Mucosa of gallbladder (tissue), 1 donor: Measurements from ENCODE around the gene LOX. TPM values are rescaled to one million over a fixed set of nuclear protein-coding genes. Genes with fewer than 3 reads are reported as not detected.

Source experiments
- DNase-seq: peaks from one replicate; pipeline ENCODE4 v3.0.0-alpha.2; 2020; ENCODE audit warnings: low spot score
- total RNA-seq: library from RNA; stranded (reverse); gene quantifications from one replicate; pipeline ENCODE4 v1.2.1, GENCODE V29; 2021
- donor health status: DM: no; HTN: no; CAD: no.

LOX gene
- total RNA-seq, 1 donor from 2014 or later = 9.9 TPM

DNA sequence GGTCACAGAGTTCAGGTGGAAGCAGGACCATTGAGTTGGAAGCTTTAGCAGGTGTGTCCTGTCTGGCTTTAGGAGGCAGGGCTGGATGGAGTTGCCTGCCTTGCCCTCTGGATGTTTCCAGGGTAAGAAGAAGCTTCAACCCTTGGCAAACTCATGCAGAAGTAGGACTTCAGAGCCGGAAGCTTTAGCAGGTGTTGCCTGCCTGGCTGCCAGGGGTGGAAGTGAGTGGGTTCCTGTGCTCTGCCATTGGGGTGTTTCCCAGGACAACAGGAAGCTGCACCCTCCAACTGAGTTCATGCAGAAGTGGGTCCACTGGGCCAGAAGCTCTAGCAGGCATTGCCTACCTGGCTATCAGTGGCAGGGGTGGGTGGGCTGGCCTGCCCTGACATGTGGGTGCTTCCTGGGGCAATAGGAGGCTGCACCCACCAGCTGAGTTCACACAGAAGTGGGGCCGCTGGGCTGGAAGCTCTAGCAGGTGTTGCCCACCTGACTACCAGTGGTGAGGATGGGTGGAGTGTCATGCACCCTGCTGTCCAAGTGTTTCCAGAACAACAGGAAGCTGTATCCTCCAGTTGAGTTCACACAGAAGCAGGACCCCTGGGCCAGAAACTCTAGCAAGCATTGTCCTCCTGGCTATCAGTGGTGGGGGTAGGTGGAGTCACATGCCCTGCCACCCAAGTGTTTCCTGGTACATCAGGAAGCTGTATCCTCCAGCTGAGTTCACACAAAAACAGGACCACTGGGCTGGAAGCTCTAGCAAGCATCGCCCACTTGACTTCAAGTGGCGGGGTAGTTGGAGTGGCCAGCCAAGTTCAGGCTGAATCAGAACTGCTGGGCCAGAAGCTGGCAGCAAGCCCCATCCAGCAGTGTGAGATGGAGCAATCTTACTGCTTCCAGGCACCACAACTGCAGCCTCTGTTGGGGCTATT lies 24.6 kb downstream of the LOX start:
- DNase-seq = no peak

DNA sequence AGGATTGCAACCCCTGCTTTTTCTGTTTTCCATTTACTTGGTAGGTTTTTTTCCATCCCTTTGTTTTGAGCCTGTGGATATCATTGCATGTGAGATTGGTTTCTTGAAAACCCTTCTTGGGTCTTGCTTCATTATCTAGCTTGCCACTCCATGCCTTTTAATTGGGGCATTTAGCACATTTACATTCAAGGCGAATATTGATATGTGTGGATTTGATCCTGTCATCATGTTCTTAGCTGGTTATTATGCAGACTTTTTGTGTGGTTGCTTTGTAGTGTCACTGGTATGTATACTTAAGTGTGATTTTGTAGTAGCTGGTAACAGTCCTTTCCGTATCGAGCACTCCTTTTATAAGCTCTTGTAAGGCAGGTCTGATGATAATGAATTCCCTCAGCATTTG lies 26.5 kb downstream of the LOX start:
- no peak for DNase-seq

DNA sequence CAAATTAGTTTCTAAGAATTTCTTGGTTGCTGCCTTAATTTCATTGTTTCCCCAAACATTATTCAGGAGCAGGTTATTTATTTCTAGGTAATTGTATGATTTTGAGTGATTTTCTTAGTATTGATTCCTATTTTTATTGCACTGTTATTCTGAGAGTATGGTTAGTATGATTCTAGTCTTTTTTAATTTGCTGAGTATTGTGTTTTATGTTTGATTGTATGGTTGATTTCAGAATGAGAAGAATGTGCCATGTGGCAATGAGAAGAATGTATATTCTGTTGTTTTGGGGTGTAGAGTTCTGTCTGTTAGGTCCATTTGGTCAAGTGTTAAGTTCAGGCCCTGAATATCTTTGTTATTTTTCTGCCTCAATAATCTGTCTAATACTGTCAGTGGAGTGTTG lies 27.1 kb downstream of the LOX start:
- DNase-seq = no peak

DNA sequence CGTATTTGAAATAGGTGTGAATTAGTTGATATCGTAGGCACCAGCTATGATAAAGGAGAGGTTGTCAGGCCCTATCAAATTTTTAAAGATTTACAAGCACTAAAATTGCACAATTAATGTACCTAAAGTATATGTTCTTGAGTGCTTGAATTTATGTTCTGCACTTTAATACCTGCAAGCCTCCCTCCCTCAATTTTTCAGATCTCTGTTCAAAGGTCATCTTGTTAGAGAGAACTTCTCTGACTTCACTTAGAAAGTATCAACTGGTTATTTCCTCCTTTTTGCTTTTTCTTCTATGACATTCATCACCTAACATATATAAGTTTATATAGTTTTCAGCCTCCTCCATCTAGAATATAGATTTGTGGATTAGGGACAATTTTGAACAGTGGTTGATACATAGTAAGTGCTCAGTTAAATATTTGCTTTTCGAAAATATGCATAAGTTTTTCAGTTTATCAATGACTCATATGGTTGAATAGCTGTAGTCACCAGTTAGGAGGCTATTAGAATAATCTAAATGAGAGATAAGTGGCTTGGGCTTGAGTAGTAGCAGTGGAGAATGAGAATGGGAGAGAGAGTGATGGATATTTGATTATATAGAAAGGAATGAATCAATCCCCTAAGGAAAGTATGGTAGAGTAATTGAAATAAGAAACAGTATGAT lies 37.3 kb downstream of the LOX start:
- DNase-seq = no peak

DNA sequence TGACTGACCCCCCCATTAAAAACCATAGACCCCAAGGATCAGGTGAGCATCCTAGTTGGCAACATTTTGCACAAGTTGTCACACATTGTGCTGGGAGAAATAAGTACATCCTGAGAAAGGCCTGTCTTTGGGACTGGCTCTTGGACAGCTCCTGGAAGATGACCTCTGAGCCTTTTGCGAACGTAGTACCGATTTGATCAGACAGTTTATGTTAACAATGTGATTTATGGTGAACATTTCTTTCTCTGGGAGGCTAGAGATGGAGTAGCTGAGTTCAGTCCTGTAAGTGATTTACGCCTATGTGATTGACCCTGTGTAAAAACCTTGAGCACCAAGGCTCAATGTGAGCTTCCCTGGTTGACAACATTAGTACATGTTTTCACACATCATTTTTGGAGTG lies 41.7 kb downstream of the LOX start:
- DNase-seq = no peak

DNA sequence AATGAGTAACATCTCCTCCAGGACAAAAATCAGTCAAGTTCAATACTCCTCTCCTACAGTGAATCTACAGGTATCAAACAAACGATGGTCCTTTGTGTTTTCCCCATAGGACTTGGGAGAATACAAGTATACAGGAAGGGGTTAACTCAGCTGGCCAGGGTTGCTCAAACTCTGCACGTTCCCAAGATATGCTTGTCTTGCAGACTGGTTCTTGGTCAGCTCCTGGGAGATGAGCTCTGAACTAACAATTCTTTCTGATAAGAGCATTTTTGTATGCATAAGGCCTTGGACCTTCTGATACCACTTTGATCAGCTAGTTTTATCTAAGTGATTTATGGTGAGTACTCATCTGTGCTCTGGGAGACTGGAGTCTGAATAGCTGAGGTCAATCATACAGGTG lies 42.1 kb downstream of the LOX start:
- DNase-seq = no peak

DNA sequence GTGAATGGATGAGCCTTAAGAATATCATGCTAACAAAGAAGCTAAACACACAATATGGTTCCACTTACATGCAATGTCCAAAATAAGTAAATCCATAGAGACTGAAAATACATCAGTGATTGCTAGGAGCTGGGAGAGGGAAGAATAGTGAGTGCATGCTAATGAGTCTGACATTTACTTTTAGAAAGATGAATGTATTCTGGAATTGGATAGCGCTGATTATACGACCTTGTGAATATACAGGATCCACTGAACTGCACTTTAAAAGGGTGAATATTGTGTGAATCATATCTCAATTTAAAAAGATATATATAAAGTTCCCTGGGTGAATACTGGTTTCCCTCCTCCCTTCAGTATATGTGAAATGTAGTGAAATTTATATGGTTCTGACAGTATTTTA lies 46.2 kb downstream of the LOX start:
- DNase-seq = no peak

DNA sequence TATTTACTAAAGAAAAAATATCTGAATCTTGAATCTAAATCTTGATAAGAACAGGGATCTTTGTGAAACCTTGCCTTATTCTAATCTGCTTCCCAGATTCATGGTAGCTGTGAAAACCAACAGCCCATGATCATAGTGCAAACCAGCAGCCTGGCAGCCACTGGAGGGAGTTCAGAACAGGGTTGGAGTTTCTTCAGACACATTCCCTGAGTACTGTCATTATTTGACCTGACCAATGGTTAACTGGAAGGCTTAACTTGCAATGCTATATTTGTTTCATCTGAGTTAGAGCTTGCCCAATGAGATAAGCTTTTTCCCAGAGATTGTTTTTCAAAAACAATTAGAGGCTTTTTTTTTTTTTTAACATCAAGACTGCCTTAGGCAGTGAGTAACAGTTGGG lies 47.8 kb downstream of the LOX start:
- DNase-seq = no peak

DNA sequence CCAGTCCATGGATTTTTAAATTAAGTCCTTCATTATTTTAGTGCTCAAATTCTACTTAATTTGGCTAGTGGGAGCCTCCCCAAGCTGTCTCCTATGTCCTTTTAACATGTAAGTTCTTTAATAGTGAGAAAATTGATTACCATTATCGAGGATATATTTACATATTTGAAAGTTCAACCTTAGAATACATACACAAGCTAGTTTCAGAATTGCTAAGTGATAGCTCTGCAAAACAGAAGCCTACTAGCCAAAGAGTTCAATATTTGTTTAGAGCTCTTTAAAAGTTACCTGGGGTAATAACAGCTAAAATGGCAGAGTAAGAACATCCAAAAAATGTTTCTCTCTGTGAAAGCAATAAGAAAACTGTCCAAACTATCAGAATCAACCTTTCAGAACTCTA lies 48.2 kb downstream of the LOX start:
- DNase-seq = no peak

DNA sequence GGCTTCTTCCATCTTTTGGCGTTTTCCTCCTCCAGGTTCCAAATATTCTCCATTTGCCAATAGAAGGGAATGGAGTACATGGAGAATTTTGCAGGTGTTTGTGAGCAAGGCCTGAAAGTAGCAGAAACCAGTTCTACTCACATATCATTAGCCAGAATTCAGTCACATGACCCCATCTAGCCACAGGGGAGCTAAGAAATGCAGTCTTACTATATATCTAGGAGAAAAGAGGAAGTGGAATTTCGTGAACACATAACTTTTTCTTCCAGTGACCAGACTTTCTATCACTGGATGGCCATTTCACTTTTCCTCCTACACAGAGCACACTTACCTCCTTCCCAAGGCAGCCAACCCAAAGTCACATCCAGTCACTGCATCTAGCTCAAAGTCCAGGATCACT lies 55.1 kb downstream of the LOX start:
- no peak for DNase-seq

DNA sequence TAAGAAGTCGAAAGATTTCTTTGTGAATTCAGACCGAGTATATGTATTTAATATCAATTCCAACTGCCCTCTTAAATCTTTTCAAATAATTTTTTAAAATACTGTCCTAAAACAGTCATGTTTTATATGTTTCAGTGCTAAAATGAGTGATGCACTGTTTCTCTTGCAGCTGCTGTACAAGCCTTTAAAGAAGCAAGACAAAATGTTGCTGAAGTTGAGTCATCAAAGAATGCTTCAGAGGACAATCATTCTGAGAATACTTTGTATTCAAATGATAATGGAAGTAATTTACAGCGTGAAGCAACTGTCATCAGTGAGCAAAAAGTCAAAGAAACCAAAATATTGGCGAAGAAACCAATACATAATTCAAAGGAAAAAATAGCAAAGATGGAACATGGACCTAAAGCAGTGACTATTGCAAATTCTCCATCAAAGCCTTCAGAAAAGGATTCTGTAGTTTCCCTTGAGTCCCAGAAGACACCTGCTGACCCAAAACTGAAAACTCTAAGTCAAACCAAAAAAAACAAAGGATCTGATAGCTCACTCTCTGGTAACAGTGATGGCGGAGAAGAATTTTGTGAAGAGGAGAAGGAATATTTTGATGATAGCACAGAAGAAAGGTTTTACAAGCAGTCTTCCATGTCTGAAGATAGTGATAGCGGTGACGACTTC lies 58.0 kb downstream of the LOX start:
- no peak for DNase-seq

DNA sequence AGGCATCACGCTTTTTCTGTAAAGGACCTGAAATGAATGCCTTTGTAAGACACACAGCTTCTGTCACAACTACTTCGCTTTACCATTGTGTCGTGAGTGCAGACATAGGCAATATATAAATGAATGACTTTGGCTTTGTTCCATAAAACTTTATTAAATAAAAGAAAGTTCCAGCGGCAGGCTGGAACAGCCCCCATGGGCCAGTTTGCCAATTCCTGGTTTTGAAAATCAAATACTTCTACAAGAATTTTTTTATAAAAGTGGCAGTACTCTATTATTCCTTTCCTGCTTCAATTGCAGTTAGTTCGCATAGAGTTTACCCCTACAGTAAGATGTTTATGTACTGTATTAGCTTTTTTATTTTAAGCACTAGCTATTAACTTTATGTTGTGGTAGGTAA lies 62.6 kb downstream of the LOX start:
- DNase-seq = no peak

DNA sequence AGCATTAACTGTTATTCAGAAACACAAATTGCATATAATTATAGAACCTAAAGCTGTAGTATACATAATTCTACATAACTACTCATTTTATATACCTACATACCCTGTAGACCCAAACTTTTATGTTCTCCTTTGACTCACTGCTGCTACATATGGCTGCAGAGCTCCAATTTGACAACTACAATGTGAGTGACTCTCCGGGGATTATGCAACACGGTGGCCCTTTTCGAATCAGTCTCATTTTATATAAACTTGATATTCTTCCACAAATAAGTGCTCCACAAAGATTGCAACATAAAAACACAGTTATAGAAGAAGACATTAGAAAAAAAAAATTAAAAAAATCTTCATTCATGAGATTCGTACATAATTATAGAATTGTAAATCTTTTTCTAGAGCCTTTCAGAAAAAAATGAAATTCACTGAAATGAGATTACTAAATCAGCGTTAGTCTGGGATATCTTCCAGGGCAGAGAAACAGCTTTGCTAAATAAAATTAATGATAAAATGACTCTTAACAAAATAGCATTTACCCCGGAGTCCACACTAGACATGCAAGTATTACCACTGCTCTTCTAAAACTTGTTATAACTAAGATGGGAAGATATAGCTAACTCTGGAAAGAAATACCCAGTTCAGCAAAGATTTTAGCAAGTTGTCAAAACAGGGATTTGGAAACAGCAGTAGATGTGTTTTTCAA lies 63.7 kb downstream of the LOX start:
- no peak for DNase-seq

Other genes with a start within 250 kb of the LOX start
- gene FTMT, start 226.4 kb downstream of the LOX start, total RNA-seq = not detected
- gene SRFBP1, start 116.3 kb downstream of the LOX start, total RNA-seq = 9.4 TPM
- gene ZNF474, start 51.3 kb upstream of the LOX start, total RNA-seq = 0.29 TPM
- gene SNCAIP, start 234.0 kb upstream of the LOX start, total RNA-seq = 2.4 TPM